HepG2 (cell line): Measurements from ENCODE around the gene SNU13. TPM values are rescaled to one million over a fixed set of nuclear protein-coding genes. Genes with fewer than 3 reads are reported as not detected.

ENCODE experiments used
- BCL6 ChIP-seq: IDR thresholded peaks from 2 replicates; pipeline ENCODE4 v1.6.1; 2016; ENCODE audit warnings: missing genetic modification reagents, missing compliant biosample characterization
- FOXA1 ChIP-seq, 2 experiments: fragments of 450-650 bp in 1 of 2; sonication (generic) in 1 of 2; formaldehyde crosslinking in 1 of 2; IDR thresholded peaks; 2 replicates each; pipeline versions ENCODE4 v1.4.0 to v1.6.1; 2016 to 2020; ENCODE audit warnings: missing genetic modification reagents in 1 of 2
- GTF3A ChIP-seq: sonication (generic); formaldehyde crosslinking; conservative IDR thresholded peaks from 2 replicates; pipeline ENCODE4 v1.4.0; 2020; ENCODE audit warnings: mild to moderate bottlenecking, missing genetic modification reagents
- HOXA5 ChIP-seq: sonication (generic); formaldehyde crosslinking; IDR thresholded peaks from 2 replicates; pipeline ENCODE4 v1.4.0; 2020; ENCODE audit warnings: missing genetic modification reagents
- KAT8 ChIP-seq: IDR thresholded peaks from 2 replicates; pipeline ENCODE4 v1.6.1; 2016; ENCODE audit warnings: missing genetic modification reagents, missing compliant biosample characterization
- PITX1 ChIP-seq: sonication (generic); formaldehyde crosslinking; IDR thresholded peaks from 2 replicates; pipeline ENCODE4 v1.5.1; 2020; ENCODE audit warnings: mild to moderate bottlenecking, missing genetic modification reagents
- SETDB1 ChIP-seq: sonication (generic); formaldehyde crosslinking; IDR thresholded peaks from 2 replicates; pipeline ENCODE4 v1.5.1; 2020; ENCODE audit warnings: missing genetic modification reagents, mild to moderate bottlenecking, borderline replicate concordance
- SRSF1 ChIP-seq: fragments of 200-400 bp; formaldehyde crosslinking; optimal IDR thresholded peaks from 2 replicates; pipeline ENCODE3; 2017; ENCODE audit warnings: mild to moderate bottlenecking, low read depth, low read length, moderate library complexity
- ZNF205 ChIP-seq: IDR thresholded peaks from 2 replicates; pipeline ENCODE4 v1.6.1; 2018; ENCODE audit warnings: missing biosample characterization, missing genetic modification reagents
- ZNF253 ChIP-seq: sonication (generic); formaldehyde crosslinking; IDR thresholded peaks from 2 replicates; pipeline ENCODE4 v1.8.0; 2022; ENCODE audit warnings: mild to moderate bottlenecking, missing genetic modification reagents, borderline replicate concordance
- ZNF317 ChIP-seq: sonication (generic); formaldehyde crosslinking; IDR thresholded peaks from 2 replicates; pipeline ENCODE4 v1.5.0; 2020; ENCODE audit warnings: mild to moderate bottlenecking, missing genetic modification reagents
- ZNF326 ChIP-seq: sonication (generic); formaldehyde crosslinking; IDR thresholded peaks from 2 replicates; pipeline ENCODE4 v1.4.0; 2020; ENCODE audit warnings: missing genetic modification reagents, borderline replicate concordance
- ZNF430 ChIP-seq: sonication (generic); formaldehyde crosslinking; IDR thresholded peaks from 2 replicates; pipeline ENCODE4 v1.9.0; 2021; ENCODE audit warnings: mild to moderate bottlenecking, missing genetic modification reagents
- ZNF7 ChIP-seq: IDR thresholded peaks from 2 replicates; pipeline ENCODE4 v1.6.1; 2016; ENCODE audit warnings: missing biosample characterization, missing genetic modification reagents
- ZNF83 ChIP-seq: sonication (generic); formaldehyde crosslinking; IDR thresholded peaks from 2 replicates; pipeline ENCODE4 v1.4.0; 2020; ENCODE audit warnings: missing genetic modification reagents, mild to moderate bottlenecking, borderline replicate concordance
- ZNF841 ChIP-seq: sonication (generic); formaldehyde crosslinking; IDR thresholded peaks from 2 replicates; pipeline ENCODE4 v1.8.1; 2023; ENCODE audit warnings: missing genetic modification reagents, borderline replicate concordance
- polyA plus RNA-seq, 8 experiments: library from polyadenylated mRNA; depleted of rRNA in 3 of 8; stranded (reverse) in 7 of 8; unstranded in 1 of 8; fragments of >200 nt; fragmentation: Illumina TruSeq in 4 of 8; extraction: Trizol in 4 of 8; gene quantifications; 2 replicates each; pipeline versions ENCODE4 v1.2.1 to v1.2.3, GENCODE V29; 2011 to 2016; ENCODE audit warnings: low read depth in 4 of 8, missing spikeins in 1 of 8, mixed read lengths in 1 of 8; ENCODE audit not compliant: insufficient read depth in 1 of 8
- total RNA-seq, 5 experiments: library from RNA; depleted of rRNA; stranded (reverse); fragments of >200 nt; fragmentation: Illumina TruSeq; extraction: Trizol; gene quantifications; 2 replicates each; pipeline ENCODE4 v1.2.3, GENCODE V29; 2016; ENCODE audit warnings: low read depth in 1 of 5
- TF ChIP-seq, protein P1 (sequence below): sonication (generic); formaldehyde crosslinking; IDR thresholded peaks from 2 replicates; pipeline ENCODE4 v1.5.0; 2020; ENCODE audit warnings: mild to moderate bottlenecking, missing genetic modification reagents
- TF ChIP-seq, protein P2 (sequence below): sonication (generic); formaldehyde crosslinking; IDR thresholded peaks from 2 replicates; pipeline ENCODE4 v1.8.0; 2022; ENCODE audit warnings: low read depth, missing genetic modification reagents
- TF ChIP-seq, protein P3 (sequence below): sonication (generic); formaldehyde crosslinking; IDR thresholded peaks from 2 replicates; pipeline ENCODE4 v1.5.1; 2020; ENCODE audit warnings: mild to moderate bottlenecking, missing genetic modification reagents, borderline replicate concordance
- TF ChIP-seq, protein P4 (sequence below): sonication (generic); formaldehyde crosslinking; IDR thresholded peaks from 2 replicates; pipeline ENCODE4 v1.8.0; 2022; ENCODE audit warnings: missing genetic modification reagents, mild to moderate bottlenecking, borderline replicate concordance
- TF ChIP-seq, protein P5 (sequence below): sonication (generic); formaldehyde crosslinking; IDR thresholded peaks from 2 replicates; pipeline ENCODE4 v1.4.0; 2020; ENCODE audit warnings: missing genetic modification reagents

Gene SNU13
- total and polyA plus RNA-seq, 2 of the 13 experiments (the other 11 are each of a cell fraction or from before 2014, with no cell fraction given): 203 to 287 TPM

DNA sequence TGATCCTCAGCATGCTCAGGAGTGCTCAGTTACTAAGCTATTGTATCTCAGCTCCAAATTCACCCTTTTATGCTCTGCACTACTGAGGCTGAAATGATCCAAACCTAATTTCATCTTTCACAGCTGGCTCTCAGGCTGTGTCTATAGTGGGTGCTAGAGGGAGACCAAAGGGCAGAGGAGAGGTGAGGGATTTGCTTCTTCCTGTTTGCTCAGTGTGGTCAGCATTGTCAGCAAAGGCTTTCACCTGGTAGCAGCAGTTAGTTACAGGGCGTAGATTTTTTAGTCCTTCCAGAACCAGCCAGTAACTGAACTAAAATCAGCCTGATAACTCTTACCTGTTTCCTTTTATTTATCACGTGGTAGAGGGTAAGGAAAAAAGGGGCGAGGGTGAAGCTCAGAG, 34.3 kb downstream of the SNU13 start (continued):
- TF ChIP-seq, protein P1, sequence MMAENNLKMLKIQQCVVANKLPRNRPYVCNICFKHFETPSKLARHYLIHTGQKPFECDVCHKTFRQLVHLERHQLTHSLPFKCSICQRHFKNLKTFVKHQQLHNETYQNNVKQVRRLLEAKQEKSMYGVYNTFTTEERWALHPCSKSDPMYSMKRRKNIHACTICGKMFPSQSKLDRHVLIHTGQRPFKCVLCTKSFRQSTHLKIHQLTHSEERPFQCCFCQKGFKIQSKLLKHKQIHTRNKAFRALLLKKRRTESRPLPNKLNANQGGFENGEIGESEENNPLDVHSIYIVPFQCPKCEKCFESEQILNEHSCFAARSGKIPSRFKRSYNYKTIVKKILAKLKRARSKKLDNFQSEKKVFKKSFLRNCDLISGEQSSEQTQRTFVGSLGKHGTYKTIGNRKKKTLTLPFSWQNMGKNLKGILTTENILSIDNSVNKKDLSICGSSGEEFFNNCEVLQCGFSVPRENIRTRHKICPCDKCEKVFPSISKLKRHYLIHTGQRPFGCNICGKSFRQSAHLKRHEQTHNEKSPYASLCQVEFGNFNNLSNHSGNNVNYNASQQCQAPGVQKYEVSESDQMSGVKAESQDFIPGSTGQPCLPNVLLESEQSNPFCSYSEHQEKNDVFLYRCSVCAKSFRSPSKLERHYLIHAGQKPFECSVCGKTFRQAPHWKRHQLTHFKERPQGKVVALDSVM (CRISPR knock-in tag): no peak
- no peak for TF ChIP-seq HOXA5
- TF ChIP-seq BCL6 (CRISPR knock-in tag): no peak
- no peak for TF ChIP-seq ZNF205 (CRISPR knock-in tag)
- TF ChIP-seq ZNF253: no peak
- no peak for TF ChIP-seq ZNF83 (CRISPR knock-in tag)
- no peak for TF ChIP-seq ZNF841
- TF ChIP-seq GTF3A (CRISPR knock-in tag): no peak
- TF ChIP-seq, protein P2, sequence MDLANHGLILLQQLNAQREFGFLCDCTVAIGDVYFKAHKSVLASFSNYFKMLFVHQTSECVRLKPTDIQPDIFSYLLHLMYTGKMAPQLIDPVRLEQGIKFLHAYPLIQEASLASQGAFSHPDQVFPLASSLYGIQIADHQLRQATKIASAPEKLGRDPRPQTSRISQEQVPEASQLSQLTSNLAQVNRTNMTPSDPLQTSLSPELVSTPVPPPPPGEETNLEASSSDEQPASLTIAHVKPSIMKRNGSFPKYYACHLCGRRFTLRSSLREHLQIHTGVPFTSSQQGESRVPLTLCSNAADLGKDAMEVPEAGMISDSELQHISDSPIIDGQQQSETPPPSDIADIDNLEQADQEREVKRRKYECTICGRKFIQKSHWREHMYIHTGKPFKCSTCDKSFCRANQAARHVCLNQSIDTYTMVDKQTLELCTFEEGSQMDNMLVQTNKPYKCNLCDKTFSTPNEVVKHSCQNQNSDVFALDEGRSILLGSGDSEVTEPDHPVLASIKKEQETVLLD (CRISPR knock-in tag): no peak
- no peak for TF ChIP-seq FOXA1 (IDR thresholded peaks at IDR 0.05)
- TF ChIP-seq FOXA1 (CRISPR knock-in tag; IDR thresholded peaks at IDR 0.05): peak; percentile 65
- no peak for TF ChIP-seq ZNF7
- no peak for TF ChIP-seq ZNF317 (CRISPR knock-in tag)
- no peak for TF ChIP-seq SRSF1
- no peak for TF ChIP-seq ZNF326 (CRISPR knock-in tag)
- 0 out of 2 replicates have a peak, but pooled peaks have one; percentile 17 for TF ChIP-seq PITX1 (CRISPR knock-in tag)
- TF ChIP-seq ZNF430 (CRISPR knock-in tag): no peak
- TF ChIP-seq, protein P3, sequence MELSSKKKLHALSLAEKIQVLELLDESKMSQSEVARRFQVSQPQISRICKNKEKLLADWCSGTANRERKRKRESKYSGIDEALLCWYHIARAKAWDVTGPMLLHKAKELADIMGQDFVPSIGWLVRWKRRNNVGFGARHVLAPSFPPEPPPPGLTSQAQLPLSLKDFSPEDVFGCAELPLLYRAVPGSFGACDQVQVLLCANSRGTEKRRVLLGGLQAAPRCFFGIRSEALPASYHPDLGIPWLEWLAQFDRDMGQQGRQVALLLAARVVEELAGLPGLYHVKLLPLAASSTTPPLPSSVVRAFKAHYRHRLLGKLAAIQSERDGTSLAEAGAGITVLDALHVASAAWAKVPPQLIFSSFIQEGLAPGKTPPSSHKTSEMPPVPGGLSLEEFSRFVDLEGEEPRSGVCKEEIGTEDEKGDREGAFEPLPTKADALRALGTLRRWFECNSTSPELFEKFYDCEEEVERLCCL (CRISPR knock-in tag): no peak
- TF ChIP-seq, protein P4, sequence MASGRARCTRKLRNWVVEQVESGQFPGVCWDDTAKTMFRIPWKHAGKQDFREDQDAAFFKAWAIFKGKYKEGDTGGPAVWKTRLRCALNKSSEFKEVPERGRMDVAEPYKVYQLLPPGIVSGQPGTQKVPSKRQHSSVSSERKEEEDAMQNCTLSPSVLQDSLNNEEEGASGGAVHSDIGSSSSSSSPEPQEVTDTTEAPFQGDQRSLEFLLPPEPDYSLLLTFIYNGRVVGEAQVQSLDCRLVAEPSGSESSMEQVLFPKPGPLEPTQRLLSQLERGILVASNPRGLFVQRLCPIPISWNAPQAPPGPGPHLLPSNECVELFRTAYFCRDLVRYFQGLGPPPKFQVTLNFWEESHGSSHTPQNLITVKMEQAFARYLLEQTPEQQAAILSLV: no peak
- TF ChIP-seq, protein P5, sequence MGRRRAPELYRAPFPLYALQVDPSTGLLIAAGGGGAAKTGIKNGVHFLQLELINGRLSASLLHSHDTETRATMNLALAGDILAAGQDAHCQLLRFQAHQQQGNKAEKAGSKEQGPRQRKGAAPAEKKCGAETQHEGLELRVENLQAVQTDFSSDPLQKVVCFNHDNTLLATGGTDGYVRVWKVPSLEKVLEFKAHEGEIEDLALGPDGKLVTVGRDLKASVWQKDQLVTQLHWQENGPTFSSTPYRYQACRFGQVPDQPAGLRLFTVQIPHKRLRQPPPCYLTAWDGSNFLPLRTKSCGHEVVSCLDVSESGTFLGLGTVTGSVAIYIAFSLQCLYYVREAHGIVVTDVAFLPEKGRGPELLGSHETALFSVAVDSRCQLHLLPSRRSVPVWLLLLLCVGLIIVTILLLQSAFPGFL (CRISPR knock-in tag): no peak
- no peak for TF ChIP-seq SETDB1 (CRISPR knock-in tag)
- no peak for TF ChIP-seq KAT8 (CRISPR knock-in tag)
